ENCODE measurements around the gene CRY1.

Gene CRY1

DNA sequence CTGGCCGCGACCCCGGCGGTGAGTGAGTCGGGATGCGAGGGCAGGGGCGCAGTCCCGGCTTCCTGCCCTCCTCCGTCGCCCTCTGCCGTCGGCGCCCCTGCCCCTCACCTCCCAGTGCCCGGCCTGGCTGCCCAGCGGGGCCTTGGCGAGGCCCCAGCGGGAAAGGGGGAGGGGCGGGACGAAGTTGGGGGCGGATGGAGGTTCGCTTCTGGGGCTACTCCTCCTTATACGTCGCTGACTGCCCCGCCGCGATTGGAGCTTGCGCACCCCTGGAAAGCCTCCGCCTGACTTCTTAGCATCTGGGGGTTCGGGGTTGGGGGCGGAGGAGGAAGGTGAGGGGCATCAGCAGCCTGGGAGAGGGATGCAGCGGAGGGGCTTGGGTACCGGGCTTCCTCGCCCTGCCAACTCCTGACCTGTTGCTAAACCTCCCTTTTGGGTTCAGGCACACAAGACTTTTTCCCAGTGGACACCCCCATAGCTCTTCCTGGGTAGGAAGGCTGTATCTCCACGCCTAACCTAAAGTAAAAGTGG lies 137.2 kb downstream of the CRY1 start:
- Mint-ChIP-seq H3K27me3 (no peaks in the 10 kb centered on the region), H3K4me1 (peaks cover 33% of the 10 kb centered on the region), H3K9me3 (no peaks in the 10 kb centered on the region), H3K36me3 (ENCODE audit: low read depth) (peaks cover 9% of the 10 kb centered on the region), H3K4me3 (peak overlapping the region; percentile 96), H3K27ac (peak overlapping the region; percentile 91)
- peak; percentile 49 for ATAC-seq
- peak; percentile 67 for DNase-seq

DNA sequence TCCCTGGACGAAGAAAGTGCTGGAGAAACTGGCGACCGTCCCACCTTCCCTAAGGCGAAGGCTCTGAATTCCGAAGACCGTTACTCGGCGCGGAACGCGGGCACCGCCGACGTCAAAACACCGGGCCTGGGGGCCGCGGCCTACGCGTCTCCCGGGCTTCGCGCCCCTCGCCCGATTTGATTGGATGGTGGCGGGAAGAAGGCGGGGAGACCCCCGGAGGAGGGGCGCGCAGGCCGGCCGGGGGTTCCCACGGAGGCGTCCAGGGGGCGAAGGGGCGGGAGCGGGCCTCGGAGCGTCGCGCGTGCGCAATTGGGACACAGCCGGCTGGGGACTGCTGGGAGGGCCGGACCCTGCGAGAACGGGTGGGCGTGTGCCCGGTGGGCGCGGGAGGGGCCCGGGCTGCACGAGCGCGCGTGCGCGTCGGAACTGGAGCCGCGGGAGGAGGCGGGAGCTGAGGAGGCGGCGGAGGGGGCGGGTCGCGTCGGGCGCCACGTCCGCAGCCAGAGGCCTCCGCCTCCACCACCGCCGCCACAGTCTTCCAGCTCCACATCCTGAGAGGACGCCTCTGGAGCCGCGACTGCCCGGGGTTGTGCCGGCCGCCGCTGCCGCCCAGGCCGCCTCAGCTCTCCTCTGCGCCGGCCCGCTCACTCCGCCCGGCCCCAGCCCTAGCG lies 137.8 kb downstream of the CRY1 start, which contains the start of gene TMEM263:
TSS of gene TMEM263 (plus strand) at position 531 of the 671 bp plus-strand sequence. CDS start 11,210 bp downstream, outside the sequence.
- Mint-ChIP-seq H3K27ac (peak within 1 kb of the TSS; percentile 91), H3K4me3 (peak within 1 kb of the TSS; percentile 96), H3K36me3 (ENCODE audit: low read depth) (peaks cover 9% of the 10 kb centered on the region), H3K27me3 (no peaks in the 10 kb centered on the region), H3K4me1 (peaks cover 30% of the 10 kb centered on the region), H3K9me3 (peaks cover 3% of the 10 kb centered on the region)
- DNase-seq (peak; percentile 95), ATAC-seq (peak; percentile 84)

DNA sequence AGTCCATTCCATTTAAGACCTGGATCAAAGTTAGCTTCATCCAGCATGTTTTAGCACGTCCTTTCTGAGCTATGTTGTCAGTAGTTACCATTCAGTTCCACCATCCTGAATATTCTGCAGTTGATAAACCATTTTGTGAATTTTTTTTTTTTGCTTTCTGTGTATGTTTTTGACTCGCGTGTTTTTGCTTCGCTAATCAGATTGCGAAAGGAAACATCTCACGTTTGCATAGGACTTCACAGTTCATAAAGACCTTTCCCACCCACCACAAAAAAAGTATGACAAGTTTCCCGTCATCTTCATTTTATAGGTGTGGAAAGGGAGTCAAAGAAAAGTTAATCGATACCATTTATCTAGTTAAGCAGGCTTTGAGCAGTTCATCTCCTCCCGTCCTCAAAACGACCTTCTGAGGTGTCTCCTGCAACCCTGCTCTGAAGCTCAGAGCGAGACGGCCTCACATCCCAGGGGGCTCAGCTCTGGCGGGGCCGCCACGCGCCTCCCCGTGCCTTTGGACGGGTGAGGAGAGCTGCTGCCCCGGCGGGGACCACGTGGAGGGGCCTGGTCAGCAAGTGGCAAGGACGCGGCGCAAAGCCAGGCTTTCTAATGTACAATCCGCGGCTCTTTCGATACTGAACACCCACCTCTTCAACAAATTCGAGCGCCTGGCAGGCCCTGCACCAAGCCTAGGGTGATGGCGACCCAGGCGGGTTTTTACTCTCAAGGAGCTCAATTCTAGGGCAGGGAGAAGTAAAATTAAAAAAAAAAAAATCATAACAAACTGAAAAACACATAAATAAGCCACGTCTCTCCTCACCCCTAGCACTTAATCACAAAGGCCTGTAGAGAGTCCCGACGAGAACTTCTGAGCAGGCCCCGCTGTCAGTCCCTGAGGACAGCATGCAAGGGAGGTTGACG lies 138.6 kb downstream of the CRY1 start:
- H3K9me3 Mint-ChIP-seq = peaks cover 8% of the 10 kb centered on the region
- peak overlapping the region; percentile 96 for H3K4me3 Mint-ChIP-seq
- ATAC-seq = peak; percentile 18
- H3K4me1 Mint-ChIP-seq = peaks cover 29% of the 10 kb centered on the region
- H3K27me3 Mint-ChIP-seq = no peaks in the 10 kb centered on the region
- H3K27ac Mint-ChIP-seq = peak overlapping the region; percentile 83
- peaks cover 9% of the 10 kb centered on the region for H3K36me3 Mint-ChIP-seq (ENCODE audit: low read depth)
- DNase-seq = peak; percentile 10

DNA sequence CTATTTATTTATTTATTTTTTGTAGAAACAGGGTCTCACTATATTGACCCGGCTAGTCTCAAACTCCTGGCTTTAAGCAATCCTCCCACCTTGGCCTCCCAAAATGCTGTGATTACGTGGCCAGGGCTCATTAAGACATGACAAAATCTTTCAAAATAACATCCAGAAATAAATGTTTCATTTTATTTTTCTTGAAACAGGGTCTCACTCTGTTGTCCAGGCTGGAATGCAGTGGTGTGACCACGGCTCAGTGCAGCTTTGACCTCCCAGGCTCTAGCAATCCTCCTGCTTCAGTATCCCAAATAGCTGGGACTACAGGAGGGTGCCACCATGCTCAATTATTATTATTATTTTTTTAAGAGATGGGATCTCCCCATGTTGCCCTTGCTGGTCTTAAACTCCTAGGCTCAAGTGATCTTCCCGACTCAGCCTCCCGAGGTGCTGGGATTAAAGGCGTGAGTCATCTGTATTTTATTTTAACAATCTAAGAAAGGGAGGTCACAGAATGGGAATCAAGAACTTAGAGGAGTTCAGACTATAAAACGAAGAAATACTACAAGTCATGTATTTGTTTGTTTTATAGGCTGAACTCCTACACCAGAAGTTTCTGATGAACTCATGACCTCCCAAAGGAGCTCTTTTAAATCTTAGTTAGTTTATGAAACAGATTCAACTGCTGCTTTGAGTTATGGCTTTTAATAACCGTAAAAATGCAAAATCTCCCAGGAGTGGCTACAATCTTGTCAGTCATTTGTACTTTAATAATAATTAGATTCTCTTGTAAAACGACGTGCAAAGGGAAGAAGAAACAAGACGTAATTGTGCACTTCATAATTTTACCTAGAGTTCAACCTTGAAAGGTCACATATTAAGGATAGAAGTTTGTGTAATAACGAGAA lies 139.7 kb downstream of the CRY1 start:
- Mint-ChIP-seq H3K27me3 (no peaks in the 10 kb centered on the region), H3K4me1 (peaks cover 25% of the 10 kb centered on the region), H3K9me3 (peaks cover 16% of the 10 kb centered on the region), H3K27ac (no peak overlapping the region), H3K4me3 (no peak overlapping the region), H3K36me3 (ENCODE audit: low read depth) (peaks cover 6% of the 10 kb centered on the region)
- ATAC-seq (no peak), DNase-seq (no peak)

DNA sequence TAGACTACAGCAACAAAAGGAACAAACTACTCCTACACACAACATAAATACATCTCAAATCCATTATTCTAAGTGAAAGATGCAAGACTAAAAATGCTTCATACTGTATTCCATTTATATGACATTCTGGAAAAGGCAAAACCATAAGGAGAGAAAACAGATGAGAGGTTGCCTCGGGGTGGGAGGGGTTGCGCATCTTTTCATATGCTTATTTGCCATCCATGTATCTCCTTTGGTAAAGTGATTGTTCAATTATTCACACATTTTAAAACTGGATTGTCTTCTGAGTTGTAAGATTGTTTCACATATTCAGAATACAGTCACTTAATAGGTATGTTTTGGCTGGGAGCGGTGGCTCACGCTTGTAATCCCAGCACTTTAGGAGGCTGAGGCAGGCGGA lies 142.8 kb downstream of the CRY1 start:
- H3K9me3 Mint-ChIP-seq = peaks cover 18% of the 10 kb centered on the region
- ATAC-seq (no peak), DNase-seq (no peak)
- peaks cover 12% of the 10 kb centered on the region for H3K4me1 Mint-ChIP-seq
- H3K27me3 Mint-ChIP-seq = no peaks in the 10 kb centered on the region
- H3K36me3 Mint-ChIP-seq (ENCODE audit: low read depth) = peaks cover 3% of the 10 kb centered on the region
- H3K27ac Mint-ChIP-seq = no peak overlapping the region
- H3K4me3 Mint-ChIP-seq = no peak overlapping the region

DNA sequence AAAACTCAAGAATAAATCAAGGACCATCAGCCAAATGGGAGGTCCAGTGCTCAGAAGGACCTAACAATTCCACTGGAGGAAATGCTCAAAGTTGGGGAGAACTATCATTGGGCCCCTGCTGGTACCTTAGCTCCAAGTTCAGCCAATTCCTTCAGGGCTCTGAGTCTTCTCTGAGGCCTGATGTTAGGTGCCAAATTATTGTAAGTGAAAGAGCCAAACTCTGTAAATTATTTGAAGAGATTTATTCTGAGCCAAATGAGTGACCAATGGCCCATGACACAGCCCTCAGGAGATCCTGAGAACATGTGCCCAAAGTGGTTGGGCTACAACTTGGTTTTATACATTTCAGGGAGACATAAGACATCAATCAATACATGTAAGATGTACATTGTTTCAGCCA lies 145.9 kb downstream of the CRY1 start:
- Mint-ChIP-seq H3K27ac (no peak overlapping the region), H3K9me3 (peaks cover 23% of the 10 kb centered on the region), H3K4me3 (no peak overlapping the region)

DNA sequence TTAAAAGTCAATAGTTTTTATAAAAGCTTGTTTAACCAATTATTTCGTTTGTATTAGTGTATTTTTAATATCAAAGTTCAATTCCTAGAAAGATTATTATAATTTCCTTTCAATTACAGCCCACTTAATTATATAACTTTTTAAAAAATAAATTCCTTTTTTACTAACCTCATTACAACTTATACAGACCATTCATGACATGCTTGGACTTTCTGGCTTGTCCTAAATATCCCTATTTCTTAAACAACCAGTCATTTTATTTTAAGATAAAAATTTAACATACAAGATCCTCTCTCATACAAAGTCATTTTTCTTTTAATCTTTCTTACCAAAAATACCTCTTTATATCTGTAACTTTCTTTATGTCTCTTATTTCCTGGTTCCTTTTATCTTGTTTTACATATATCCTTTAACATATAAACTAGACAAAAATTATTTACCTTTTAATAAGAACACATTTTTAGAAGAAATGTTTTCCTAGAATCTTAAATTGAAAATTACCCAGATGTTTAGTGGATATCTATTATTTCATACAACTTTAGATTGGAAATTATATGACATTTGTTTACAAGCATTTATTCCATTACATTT lies 148.0 kb downstream of the CRY1 start:
- DNase-seq = no peak
- H3K4me3 Mint-ChIP-seq = no peak overlapping the region
- peaks cover 4% of the 10 kb centered on the region for H3K27me3 Mint-ChIP-seq
- H3K27ac Mint-ChIP-seq = no peak overlapping the region
- H3K36me3 Mint-ChIP-seq (ENCODE audit: low read depth) = peaks cover 3% of the 10 kb centered on the region
- H3K4me1 Mint-ChIP-seq = no peaks in the 10 kb centered on the region
- H3K9me3 Mint-ChIP-seq = peaks cover 18% of the 10 kb centered on the region
- no peak for ATAC-seq

More for the DNA sequence above, 145.9 kb downstream of the CRY1 start:
- DNase-seq (no peak), ATAC-seq (no peak)
- no peaks in the 10 kb centered on the region for H3K4me1 Mint-ChIP-seq
- peaks cover 4% of the 10 kb centered on the region for H3K27me3 Mint-ChIP-seq
- peaks cover 3% of the 10 kb centered on the region for H3K36me3 Mint-ChIP-seq (ENCODE audit: low read depth)

DNA sequence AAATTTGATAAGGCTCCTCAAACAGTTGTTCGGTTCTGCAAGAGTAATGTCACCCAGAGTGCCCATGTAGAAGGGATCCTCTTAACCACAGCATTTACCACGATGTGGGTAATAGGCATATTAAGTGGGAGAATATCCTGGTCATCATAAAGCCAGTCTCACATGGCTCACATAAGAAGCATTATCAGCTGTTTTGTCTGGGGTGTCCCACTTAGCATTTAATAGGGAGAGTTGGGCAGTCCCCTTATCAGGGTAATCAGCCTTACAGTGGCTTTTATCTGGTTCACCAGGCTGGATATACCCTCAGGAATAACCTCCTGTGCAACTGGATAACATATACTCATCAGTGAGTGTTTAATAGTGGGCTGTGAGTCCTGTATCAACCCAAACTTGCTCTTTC lies 150.6 kb downstream of the CRY1 start:
- Mint-ChIP-seq H3K4me1 (no peaks in the 10 kb centered on the region), H3K4me3 (no peak overlapping the region), H3K36me3 (ENCODE audit: low read depth) (no peaks in the 10 kb centered on the region), H3K27me3 (peaks cover 6% of the 10 kb centered on the region), H3K27ac (no peak overlapping the region), H3K9me3 (peaks cover 5% of the 10 kb centered on the region)
- no peak for ATAC-seq
- DNase-seq = no peak

DNA sequence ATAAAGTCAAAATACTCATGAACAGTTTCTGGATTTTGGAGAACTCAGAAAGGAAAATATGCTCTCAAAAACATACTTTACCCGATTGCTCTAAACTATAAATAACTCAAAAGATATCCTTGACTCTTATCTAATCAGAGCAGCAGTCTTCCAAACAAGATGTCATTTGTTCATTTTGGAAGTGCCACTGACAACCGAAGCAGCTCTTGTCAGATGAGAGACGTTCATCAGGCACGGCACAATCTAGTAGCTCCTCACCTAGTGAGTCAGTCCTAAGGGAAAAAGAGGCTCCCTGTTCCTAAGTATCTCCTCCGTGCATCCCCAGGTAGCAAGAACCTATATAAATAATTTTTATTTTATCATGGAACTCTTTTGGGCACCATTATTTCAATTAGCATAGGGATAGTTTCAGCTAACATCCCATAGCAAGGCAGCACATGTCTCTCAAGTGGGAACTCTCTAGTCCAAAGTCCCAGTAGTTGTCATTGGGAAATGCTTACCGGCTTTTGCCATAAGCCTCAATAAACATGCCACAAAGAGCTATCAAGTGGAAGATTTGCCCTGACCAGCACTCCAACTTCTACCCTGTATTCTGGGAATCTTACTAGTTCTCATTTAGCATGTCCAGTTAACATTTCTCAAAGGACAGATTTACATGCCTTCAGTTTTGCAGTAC lies 151.7 kb downstream of the CRY1 start:
- H3K36me3 Mint-ChIP-seq (ENCODE audit: low read depth) = no peaks in the 10 kb centered on the region
- H3K4me3 Mint-ChIP-seq = no peak overlapping the region
- H3K4me1 Mint-ChIP-seq = no peaks in the 10 kb centered on the region
- ATAC-seq (no peak), DNase-seq (no peak)
- H3K9me3 Mint-ChIP-seq = peaks cover 5% of the 10 kb centered on the region
- peaks cover 6% of the 10 kb centered on the region for H3K27me3 Mint-ChIP-seq
- no peak overlapping the region for H3K27ac Mint-ChIP-seq
